Astrocyte (in vitro differentiated cells and primary cell): ENCODE measurements around the gene JOSD2.

Experiments
- EZH2 ChIP-seq: IDR thresholded peaks from 2 replicates; pipeline ENCODE4 v1.6.1; 2012; ENCODE audit warnings: mild to moderate bottlenecking, low read length, inconsistent platforms; ENCODE audit not compliant: insufficient read depth
- TF ChIP-seq, protein P1 (sequence below): IDR thresholded peaks from 2 replicates; pipeline ENCODE4 v1.5.1; 2011; ENCODE audit warnings: low read depth, mild to moderate bottlenecking, inconsistent platforms, low read length, moderate library complexity; ENCODE audit not compliant: insufficient read depth

DNA sequence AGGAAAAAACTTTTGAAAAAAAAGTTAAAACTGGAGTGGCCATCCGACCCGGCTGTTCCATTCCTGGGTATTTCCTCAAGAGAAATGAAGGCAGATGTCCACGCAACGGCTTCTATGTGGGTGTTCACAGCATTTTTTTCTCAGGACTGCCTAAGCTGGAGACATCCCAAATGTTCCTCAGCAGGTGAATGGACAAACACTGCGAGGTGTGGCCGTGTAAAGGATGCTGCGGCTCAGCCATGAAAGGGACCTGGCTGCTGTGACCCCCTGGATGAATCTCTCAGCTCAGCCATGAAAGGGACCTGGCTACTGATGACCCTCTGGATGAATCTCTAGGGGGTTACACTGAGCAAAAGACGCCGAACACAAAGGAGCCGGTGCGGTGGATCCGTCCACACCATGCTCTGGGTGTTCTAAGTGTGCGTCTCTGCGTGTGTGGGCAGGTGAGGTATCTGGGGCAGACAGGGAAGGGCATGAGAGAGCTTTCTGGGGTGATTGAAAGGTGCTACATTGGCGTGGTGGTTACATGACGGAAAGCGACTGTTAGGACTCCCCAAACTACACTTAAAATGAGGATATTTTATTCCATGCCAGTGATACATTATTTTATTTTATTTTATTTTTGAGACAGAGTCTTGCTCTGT, 10.0 kb upstream of the JOSD2 start:
- TF ChIP-seq, protein P1, sequence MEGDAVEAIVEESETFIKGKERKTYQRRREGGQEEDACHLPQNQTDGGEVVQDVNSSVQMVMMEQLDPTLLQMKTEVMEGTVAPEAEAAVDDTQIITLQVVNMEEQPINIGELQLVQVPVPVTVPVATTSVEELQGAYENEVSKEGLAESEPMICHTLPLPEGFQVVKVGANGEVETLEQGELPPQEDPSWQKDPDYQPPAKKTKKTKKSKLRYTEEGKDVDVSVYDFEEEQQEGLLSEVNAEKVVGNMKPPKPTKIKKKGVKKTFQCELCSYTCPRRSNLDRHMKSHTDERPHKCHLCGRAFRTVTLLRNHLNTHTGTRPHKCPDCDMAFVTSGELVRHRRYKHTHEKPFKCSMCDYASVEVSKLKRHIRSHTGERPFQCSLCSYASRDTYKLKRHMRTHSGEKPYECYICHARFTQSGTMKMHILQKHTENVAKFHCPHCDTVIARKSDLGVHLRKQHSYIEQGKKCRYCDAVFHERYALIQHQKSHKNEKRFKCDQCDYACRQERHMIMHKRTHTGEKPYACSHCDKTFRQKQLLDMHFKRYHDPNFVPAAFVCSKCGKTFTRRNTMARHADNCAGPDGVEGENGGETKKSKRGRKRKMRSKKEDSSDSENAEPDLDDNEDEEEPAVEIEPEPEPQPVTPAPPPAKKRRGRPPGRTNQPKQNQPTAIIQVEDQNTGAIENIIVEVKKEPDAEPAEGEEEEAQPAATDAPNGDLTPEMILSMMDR = no peak
- TF ChIP-seq EZH2 = no peak
